Uterus (tissue), 2 donors: ENCODE measurements around the gene SCAI.

Source experiments
- POLR2A ChIP-seq, 2 donors: fragments of 450-650 bp; IDR thresholded peaks; one replicate each; pipeline ENCODE4 v1.6.1; 2016; ENCODE audit warnings: antibody characterized with exemption in 2 of 2, mild to moderate bottlenecking in 1 of 2, moderate library complexity in 1 of 2
- TF ChIP-seq, protein P1 (sequence below), 4 experiments: fragments of 200-600 bp in 2 of 4; fragments of 450-650 bp in 2 of 4; sonication (generic) in 2 of 4; IDR thresholded peaks; one replicate each; pipeline ENCODE4 v1.5.1; 2016 to 2019; ENCODE audit warnings: antibody characterized with exemption in 4 of 4, mild to moderate bottlenecking in 2 of 4, moderate library complexity in 1 of 4

DNA sequence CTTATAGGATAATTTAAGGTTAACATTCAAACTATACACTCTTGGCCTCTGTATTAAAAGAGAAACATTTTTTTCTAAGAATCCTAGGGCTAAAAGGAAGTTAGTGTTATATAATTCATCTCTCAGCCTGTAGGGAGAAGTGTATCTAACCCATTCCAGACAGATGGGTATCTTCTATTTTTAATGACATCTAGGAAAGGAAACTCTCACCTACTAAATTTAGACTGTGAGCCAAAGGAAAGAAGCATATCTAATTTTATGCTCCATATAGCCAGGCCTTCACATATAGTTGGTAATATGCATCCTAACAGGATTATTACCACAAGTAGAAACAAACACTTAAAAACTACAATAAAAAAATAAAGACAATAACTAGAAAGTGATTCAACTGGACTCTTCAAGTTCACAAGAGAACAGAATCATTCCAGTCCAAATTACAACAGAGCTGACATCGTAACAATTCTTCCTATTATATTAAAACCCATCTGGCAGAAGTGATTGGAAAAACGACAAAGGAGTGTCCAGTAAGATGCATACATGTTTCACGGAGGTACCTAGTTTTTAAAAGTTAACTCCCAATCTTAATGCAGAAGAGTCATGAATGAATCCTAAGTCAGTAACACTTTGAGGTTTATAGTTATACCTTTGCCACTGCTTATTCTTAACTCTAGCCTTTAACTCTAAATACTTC, 39.4 kb downstream of the SCAI start:
- TF ChIP-seq, protein P1, sequence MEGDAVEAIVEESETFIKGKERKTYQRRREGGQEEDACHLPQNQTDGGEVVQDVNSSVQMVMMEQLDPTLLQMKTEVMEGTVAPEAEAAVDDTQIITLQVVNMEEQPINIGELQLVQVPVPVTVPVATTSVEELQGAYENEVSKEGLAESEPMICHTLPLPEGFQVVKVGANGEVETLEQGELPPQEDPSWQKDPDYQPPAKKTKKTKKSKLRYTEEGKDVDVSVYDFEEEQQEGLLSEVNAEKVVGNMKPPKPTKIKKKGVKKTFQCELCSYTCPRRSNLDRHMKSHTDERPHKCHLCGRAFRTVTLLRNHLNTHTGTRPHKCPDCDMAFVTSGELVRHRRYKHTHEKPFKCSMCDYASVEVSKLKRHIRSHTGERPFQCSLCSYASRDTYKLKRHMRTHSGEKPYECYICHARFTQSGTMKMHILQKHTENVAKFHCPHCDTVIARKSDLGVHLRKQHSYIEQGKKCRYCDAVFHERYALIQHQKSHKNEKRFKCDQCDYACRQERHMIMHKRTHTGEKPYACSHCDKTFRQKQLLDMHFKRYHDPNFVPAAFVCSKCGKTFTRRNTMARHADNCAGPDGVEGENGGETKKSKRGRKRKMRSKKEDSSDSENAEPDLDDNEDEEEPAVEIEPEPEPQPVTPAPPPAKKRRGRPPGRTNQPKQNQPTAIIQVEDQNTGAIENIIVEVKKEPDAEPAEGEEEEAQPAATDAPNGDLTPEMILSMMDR (IDR thresholded peaks at IDR 0.05) = no peak
- TF ChIP-seq POLR2A (IDR thresholded peaks at IDR 0.05) = no peak
